ENCODE results near the gene GPC5.

Gene GPC5

DNA sequence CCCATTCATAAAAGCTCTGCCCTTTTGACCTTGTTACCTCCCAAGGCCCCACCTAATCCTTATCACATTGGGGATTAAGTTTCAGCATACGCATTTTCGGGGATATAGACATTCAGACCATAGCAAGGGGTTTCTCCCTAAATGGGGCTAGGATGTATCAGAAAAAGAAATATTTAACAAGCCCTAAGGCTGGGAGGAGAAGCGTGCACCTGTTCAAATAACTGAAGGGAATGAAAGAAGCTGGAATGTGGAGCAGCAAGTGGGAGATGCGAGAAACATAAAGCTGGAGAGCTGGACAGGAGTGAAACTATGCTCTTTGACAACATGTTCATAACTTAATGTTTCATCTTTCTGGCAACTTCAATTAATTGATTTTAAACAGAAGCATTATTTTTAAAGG, 1016.4 kb downstream of the GPC5 start:
- Histone ChIP-seq H3K79me2 (ENCODE audit: insufficient read depth, low read length) (no peaks in the 10 kb centered on the region), H3K4me3 (ENCODE audit: insufficient read depth, low read length, poor library complexity, severe bottlenecking) (no peak overlapping the region), H3K9ac (ENCODE audit: low read length) (no peak overlapping the region), H3F3A (ENCODE audit: insufficient read depth) (no peaks in the 10 kb centered on the region), H2AFZ (ENCODE audit: low read depth, low read length, severe bottlenecking) (no peak overlapping the region), H3K9me3 (ENCODE audit: insufficient read depth, low read length) (no peaks in the 10 kb centered on the region), H3K4me2 (ENCODE audit: low read depth, low read length, poor library complexity, severe bottlenecking) (no peak overlapping the region), H4K20me1 (ENCODE audit: low read depth, low read length) (no peaks in the 10 kb centered on the region), H3K27me3 (ENCODE audit: low read length) (no peaks in the 10 kb centered on the region), H3K36me3 (ENCODE audit: low read length) (no peaks in the 10 kb centered on the region), H3K27ac (ENCODE audit: low read depth, low read length) (no peak overlapping the region), H3K9me2 (replicated peaks; ENCODE audit: insufficient read depth, low read length) (0 out of 2 replicates have a peak, but pooled peaks cover 4% of the 10 kb centered on the region)
- TF ChIP-seq, protein P1, sequence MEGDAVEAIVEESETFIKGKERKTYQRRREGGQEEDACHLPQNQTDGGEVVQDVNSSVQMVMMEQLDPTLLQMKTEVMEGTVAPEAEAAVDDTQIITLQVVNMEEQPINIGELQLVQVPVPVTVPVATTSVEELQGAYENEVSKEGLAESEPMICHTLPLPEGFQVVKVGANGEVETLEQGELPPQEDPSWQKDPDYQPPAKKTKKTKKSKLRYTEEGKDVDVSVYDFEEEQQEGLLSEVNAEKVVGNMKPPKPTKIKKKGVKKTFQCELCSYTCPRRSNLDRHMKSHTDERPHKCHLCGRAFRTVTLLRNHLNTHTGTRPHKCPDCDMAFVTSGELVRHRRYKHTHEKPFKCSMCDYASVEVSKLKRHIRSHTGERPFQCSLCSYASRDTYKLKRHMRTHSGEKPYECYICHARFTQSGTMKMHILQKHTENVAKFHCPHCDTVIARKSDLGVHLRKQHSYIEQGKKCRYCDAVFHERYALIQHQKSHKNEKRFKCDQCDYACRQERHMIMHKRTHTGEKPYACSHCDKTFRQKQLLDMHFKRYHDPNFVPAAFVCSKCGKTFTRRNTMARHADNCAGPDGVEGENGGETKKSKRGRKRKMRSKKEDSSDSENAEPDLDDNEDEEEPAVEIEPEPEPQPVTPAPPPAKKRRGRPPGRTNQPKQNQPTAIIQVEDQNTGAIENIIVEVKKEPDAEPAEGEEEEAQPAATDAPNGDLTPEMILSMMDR (IDR thresholded peaks at IDR 0.05; ENCODE audit: insufficient read depth, low read length, poor library complexity, severe bottlenecking) = no peak
- TF ChIP-seq EZH2phosphoT487 (conservative IDR thresholded peaks at IDR 0.05; ENCODE audit: low read length) = no peak

- TF ChIP-seq, protein P1 (IDR thresholded peaks at IDR 0.05; ENCODE audit: insufficient read depth, low read length, poor library complexity, severe bottlenecking) = no peak
- no peak for TF ChIP-seq EZH2phosphoT487 (conservative IDR thresholded peaks at IDR 0.05; ENCODE audit: low read length)
- no peaks in the 10 kb centered on the region for H3K9me3 ChIP-seq (ENCODE audit: insufficient read depth, low read length)
- H3F3A ChIP-seq (ENCODE audit: insufficient read depth) = no peaks in the 10 kb centered on the region
- no peaks in the 10 kb centered on the region for H4K20me1 ChIP-seq (ENCODE audit: low read depth, low read length)
- H3K4me3 ChIP-seq (ENCODE audit: insufficient read depth, low read length, poor library complexity, severe bottlenecking) = no peak overlapping the region
- H3K9me2 ChIP-seq (replicated peaks; ENCODE audit: insufficient read depth, low read length) = 0 out of 2 replicates have a peak, but pooled peaks cover 4% of the 10 kb centered on the region
- no peak overlapping the region for H3K9ac ChIP-seq (ENCODE audit: low read length)
- H3K79me2 ChIP-seq (ENCODE audit: insufficient read depth, low read length) = no peaks in the 10 kb centered on the region
- no peaks in the 10 kb centered on the region for H3K36me3 ChIP-seq (ENCODE audit: low read length)
- no peaks in the 10 kb centered on the region for H3K27me3 ChIP-seq (ENCODE audit: low read length)
- H3K4me2 ChIP-seq (ENCODE audit: low read depth, low read length, poor library complexity, severe bottlenecking) = no peak overlapping the region
- H2AFZ ChIP-seq (ENCODE audit: low read depth, low read length, severe bottlenecking) = no peak overlapping the region
- H3K27ac ChIP-seq (ENCODE audit: low read depth, low read length) = no peak overlapping the region
Measured at GRCh38 chr13:92415781-92416180, 1017.4 kb downstream of the GPC5 start.

DNA sequence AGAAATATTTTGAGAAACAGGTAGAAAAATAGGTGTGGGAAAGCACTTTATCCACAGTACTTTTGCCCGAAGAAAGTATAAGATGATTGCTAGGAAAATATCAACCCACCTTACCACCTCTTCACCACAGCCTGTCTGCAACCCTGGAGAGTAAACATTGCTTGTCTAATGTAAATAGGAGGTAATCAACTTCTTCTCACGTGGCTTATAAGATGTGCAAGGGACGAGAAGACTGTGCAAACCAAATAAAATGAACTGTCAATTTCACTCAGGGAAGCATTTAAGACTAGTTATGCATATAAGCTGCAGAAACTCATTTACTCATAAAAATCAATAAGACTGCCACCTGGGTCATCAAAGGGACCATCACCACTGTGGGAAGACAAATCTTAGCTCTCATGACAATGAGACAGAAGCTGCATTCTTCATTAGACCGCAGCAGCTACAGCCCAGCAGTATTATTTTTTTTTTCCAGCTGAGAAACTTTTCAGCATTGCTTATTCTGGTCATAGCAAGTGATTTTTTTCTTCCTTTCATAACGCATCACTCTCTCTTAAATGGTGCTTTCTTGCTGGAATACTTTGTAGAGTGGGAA, 1020.5 kb downstream of the GPC5 start:
- no peak overlapping the region for H2AFZ ChIP-seq (ENCODE audit: low read depth, low read length, severe bottlenecking)
- H3K36me3 ChIP-seq (ENCODE audit: low read length) = no peaks in the 10 kb centered on the region
- H4K20me1 ChIP-seq (ENCODE audit: low read depth, low read length) = no peaks in the 10 kb centered on the region
- no peak overlapping the region for H3K4me3 ChIP-seq (ENCODE audit: insufficient read depth, low read length, poor library complexity, severe bottlenecking)
- H3K27me3 ChIP-seq (ENCODE audit: low read length) = no peaks in the 10 kb centered on the region
- TF ChIP-seq, protein P1 (IDR thresholded peaks at IDR 0.05; ENCODE audit: insufficient read depth, low read length, poor library complexity, severe bottlenecking) = no peak
- TF ChIP-seq EZH2phosphoT487 (conservative IDR thresholded peaks at IDR 0.05; ENCODE audit: low read length) = no peak
- no peak overlapping the region for H3K4me2 ChIP-seq (ENCODE audit: low read depth, low read length, poor library complexity, severe bottlenecking)
- H3F3A ChIP-seq (ENCODE audit: insufficient read depth) = no peaks in the 10 kb centered on the region
- no peak overlapping the region for H3K27ac ChIP-seq (ENCODE audit: low read depth, low read length)
- no peaks in the 10 kb centered on the region for H3K9me2 ChIP-seq (replicated peaks; ENCODE audit: insufficient read depth, low read length)
- H3K9me3 ChIP-seq (ENCODE audit: insufficient read depth, low read length) = no peaks in the 10 kb centered on the region
- H3K9ac ChIP-seq (ENCODE audit: low read length) = no peak overlapping the region
- no peaks in the 10 kb centered on the region for H3K79me2 ChIP-seq (ENCODE audit: insufficient read depth, low read length)

Measured in SU-DHL-6 (cell line).